ENCODE data around the gene ZNF821. TPM values are rescaled to one million over a fixed set of nuclear protein-coding genes. Genes with fewer than 3 reads are reported as not detected.

ZNF821 gene
- total and polyA plus RNA-seq, 2 experiments from 2014 or later: 13.5 to 24.4 TPM

- H3K9me3 ChIP-seq (ENCODE audit: low read depth): no peaks in the 10 kb centered on the region
- H3K4me3 ChIP-seq: no peak overlapping the region
- H4K20me1 ChIP-seq (ENCODE audit: insufficient read depth, poor library complexity, severe bottlenecking): no peaks in the 10 kb centered on the region
- DNase-seq (ENCODE audit: low spot score): no peak
- H3K4me2 ChIP-seq: no peak overlapping the region
- H3K9me2 ChIP-seq (replicated peaks; ENCODE audit: insufficient read depth): no peaks in the 10 kb centered on the region
- TF ChIP-seq CTCF (IDR thresholded peaks at IDR 0.05; ENCODE audit: poor library complexity) (no peak), EZH2phosphoT487 (IDR thresholded peaks at IDR 0.05; ENCODE audit: low read depth, severe bottlenecking, unreplicated experiment) (no peak), EZH2 (IDR thresholded peaks at IDR 0.05; ENCODE audit: borderline replicate concordance) (no peak)
- H3K27ac ChIP-seq: no peak overlapping the region
- WGBS (ENCODE audit: low lambda C conversion rate, missing lambda C conversion rate): 97% methylated on average over 32 of the region's 32 CpGs
- H3K4me1 ChIP-seq (ENCODE audit: insufficient read depth): peaks cover 4% of the 10 kb centered on the region
- peaks cover 6% of the 10 kb centered on the region for H3K79me2 ChIP-seq
- no peak overlapping the region for H2AFZ ChIP-seq
- no peaks in the 10 kb centered on the region for H3K36me3 ChIP-seq (replicated peaks; ENCODE audit: insufficient read depth, low read depth)
- H3K27me3 ChIP-seq: no peaks in the 10 kb centered on the region
These were observed 24.0 kb downstream of the ZNF821 start for GRCh38 chr16:71859762-71860521.

DNA sequence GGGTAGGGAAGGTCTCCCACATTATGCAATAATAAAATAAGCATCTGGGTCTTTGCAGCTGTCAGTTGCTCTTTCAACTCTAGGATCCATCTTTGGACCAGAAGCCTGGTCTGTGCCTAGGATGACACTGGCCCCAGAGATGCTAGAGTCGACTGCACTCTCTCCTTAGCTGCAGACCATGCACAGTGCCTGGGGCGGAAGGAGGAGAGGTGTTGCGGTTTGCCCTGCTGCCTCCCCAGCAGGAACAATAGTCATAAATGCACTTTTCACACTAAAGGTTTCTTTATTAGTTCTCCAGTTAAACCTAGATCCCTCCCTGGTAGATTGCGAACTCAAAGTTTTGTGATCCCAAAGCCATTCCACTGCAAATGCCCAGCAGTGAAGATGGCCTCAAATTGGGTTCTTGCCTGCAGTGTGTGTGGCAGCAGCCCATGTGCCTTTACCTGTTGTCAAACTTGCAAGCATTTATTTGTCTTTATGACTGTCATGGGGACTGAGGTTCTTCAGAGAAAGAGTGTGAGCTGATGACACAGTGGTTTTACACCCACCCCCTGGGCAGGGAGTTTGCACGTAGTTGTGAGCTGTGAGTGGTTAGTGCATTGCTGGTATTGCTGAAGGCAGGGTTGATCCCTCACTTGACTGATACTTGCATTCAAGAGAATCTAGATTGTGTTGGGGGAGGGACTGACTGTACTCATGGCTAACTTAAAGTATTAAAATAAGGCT is 27.9 kb downstream of the ZNF821 start:
- Histone ChIP-seq H3K9me2 (replicated peaks; ENCODE audit: insufficient read depth) (no peaks in the 10 kb centered on the region), H3K27me3 (no peaks in the 10 kb centered on the region), H3K4me1 (ENCODE audit: insufficient read depth) (peaks cover 4% of the 10 kb centered on the region), H3K4me3 (no peak overlapping the region), H4K20me1 (ENCODE audit: insufficient read depth, poor library complexity, severe bottlenecking) (no peaks in the 10 kb centered on the region), H3K9me3 (ENCODE audit: low read depth) (no peaks in the 10 kb centered on the region), H3K27ac (no peak overlapping the region), H3K79me2 (peaks cover 17% of the 10 kb centered on the region), H3K4me2 (no peak overlapping the region), H3K36me3 (replicated peaks; ENCODE audit: insufficient read depth, low read depth) (no peaks in the 10 kb centered on the region), H2AFZ (no peak overlapping the region)
- WGBS (ENCODE audit: low lambda C conversion rate, missing lambda C conversion rate): 85% methylated on average over 5 of the region's 5 CpGs
- TF ChIP-seq EZH2 (IDR thresholded peaks at IDR 0.05; ENCODE audit: borderline replicate concordance): no peak
- TF ChIP-seq EZH2phosphoT487 (IDR thresholded peaks at IDR 0.05; ENCODE audit: low read depth, severe bottlenecking, unreplicated experiment): no peak
- no peak for TF ChIP-seq CTCF (IDR thresholded peaks at IDR 0.05; ENCODE audit: poor library complexity)
- no peak for DNase-seq (ENCODE audit: low spot score)

GRCh38 chr16:71854369-71854948 is 29.5 kb downstream of the ZNF821 start:
- TF ChIP-seq EZH2 (IDR thresholded peaks at IDR 0.05; ENCODE audit: borderline replicate concordance): no peak
- no peak for TF ChIP-seq CTCF (IDR thresholded peaks at IDR 0.05; ENCODE audit: poor library complexity)
- TF ChIP-seq EZH2phosphoT487 (IDR thresholded peaks at IDR 0.05; ENCODE audit: low read depth, severe bottlenecking, unreplicated experiment): no peak
- Histone ChIP-seq H3K79me2 (peaks cover 17% of the 10 kb centered on the region), H3K4me2 (no peak overlapping the region), H3K4me1 (ENCODE audit: insufficient read depth) (peaks cover 4% of the 10 kb centered on the region), H3K4me3 (no peak overlapping the region), H3K36me3 (replicated peaks; ENCODE audit: insufficient read depth, low read depth) (no peaks in the 10 kb centered on the region), H3K27me3 (no peaks in the 10 kb centered on the region), H3K9me2 (replicated peaks; ENCODE audit: insufficient read depth) (no peaks in the 10 kb centered on the region), H4K20me1 (ENCODE audit: insufficient read depth, poor library complexity, severe bottlenecking) (no peaks in the 10 kb centered on the region), H2AFZ (no peak overlapping the region), H3K27ac (no peak overlapping the region), H3K9me3 (ENCODE audit: low read depth) (no peaks in the 10 kb centered on the region)
- WGBS (ENCODE audit: low lambda C conversion rate, missing lambda C conversion rate): 89% methylated on average over 4 of the region's 4 CpGs
- DNase-seq (ENCODE audit: low spot score): no peak
